Measurements from ENCODE around the gene C22orf15. TPM values are rescaled to one million over a fixed set of nuclear protein-coding genes. Genes with fewer than 3 reads are reported as not detected.
A peak's percentile ranks its signal among the peaks of the same experiment; 100 is the strongest.

The C22orf15 gene
- total RNA-seq, 1 donor from 2014 or later = not detected

DNA sequence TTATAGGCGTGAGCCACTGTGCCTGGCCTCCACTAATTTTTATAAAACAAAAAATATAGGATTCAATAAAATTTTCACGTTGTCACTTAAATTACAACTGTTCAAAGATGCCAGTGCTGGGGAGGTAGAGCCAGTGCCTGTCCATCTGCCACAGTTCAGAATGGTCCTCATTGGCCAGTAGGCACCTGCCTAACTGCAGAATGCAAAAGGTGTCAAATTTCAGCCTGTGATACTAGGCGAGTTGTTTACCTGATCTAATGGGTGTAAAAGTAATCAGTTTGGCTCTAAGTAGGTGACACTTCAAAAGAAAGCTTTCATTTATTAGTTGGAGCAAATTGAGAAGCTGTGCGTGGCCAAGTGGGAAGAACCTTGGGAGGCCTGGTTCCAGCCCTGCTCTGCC is 26.3 kb downstream of the C22orf15 start:
- DNase-seq = no peak

DNA sequence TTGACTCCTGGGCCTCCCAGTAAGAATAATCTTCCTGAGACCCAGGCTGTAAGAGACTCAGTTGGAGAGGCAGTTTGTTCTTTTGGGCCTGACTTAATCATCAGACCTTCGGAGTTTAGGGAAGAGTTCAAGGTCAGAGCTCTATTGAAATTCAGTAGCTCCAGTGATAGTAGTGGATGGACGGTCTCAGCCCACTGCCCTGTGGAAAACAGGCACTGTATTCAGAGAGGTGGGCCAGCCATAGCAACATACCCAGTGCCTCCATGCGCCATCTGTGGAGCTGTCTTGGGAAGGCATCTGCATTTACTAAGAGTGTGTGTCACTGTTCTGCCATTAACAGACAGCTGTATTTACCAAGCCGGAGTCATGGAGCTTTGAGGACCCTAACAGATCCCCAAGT is 26.8 kb downstream of the C22orf15 start:
- DNase-seq = no peak

DNA sequence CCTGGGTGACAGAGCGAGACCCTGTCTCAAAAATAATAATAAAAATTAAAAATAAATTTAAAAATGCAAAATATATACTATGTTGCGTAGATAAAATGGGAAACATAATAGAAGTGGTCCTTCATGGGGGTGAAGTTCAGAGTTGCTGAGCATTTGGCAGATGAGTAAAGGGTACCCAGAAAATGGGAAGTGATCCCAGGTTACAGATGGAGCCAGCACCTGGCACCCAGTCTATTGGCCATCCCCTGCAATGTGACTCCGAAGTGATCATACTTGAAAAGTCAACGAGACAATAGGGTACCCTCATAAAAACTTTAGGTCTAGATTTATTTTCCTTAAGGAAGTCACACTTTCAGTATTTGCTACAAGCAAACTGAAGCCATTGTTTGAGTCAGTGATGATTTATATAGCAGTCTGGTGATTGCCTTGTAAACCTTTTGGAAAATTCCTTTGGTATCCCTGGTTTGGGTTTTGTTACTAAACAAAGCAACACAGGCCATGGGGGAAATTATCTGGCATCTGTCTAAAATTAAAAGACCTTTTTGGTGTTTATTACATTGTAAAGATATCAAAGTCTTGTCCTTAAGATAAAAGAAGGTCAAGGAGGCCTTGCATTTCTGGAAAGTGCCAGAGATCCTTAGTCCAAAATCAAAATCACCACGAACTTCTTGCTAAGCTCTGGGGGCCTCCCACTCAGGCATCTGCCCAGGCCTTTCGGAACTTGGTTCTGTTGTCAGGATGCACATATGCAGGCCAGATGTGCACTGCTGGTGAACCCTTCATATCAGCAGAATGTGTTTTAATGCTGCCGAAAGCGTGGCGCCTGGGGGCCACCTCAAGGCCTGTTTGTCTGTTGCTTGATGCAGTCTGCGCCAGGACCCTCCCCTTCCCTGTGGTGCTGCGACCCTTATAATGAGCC is 28.3 kb downstream of the C22orf15 start:
- DNase-seq = peak; percentile 66

DNA sequence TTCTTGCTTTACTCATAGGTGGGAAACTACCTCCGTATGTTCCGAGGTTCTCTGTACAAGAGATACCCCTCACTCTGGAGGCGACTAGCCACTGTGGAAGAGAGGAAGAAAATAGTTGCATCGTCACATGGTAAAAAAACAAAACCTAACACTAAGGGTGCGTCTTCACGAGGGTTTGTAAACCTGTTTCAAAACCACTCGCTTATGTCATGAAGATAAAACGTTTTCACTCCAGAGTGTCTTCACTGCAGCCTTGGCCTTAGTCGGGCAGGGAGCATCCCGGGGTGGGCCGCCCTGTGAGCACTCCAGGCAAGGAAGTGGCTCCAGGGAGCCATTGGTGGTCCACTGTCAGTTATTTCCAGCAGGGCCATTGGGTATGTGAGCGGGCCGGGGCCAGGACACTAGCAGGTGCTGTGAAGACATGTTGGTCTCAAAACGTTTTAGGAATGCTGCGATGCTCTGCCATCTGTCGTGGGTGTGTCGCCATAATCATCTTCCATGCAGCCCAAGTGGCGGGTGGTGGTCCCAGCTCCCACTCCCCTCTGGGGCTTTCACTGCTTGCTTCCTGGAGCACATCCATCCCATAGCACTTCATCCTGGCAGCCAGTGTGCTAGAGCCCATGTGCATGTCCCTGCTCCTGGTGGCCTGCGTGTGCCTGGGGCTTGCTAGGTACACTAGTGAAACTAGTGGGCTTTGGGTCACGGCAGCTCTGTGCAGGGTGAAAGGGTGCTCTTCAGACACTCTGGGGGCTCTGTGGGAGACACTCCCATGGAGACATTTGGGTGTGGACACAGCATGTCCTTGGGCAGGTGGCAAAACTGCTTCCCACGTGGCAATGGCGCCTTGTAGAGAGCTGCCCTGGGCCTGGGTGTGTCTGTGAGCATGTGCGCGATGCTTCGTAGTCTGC is 29.2 kb downstream of the C22orf15 start:
- DNase-seq = no peak

DNA sequence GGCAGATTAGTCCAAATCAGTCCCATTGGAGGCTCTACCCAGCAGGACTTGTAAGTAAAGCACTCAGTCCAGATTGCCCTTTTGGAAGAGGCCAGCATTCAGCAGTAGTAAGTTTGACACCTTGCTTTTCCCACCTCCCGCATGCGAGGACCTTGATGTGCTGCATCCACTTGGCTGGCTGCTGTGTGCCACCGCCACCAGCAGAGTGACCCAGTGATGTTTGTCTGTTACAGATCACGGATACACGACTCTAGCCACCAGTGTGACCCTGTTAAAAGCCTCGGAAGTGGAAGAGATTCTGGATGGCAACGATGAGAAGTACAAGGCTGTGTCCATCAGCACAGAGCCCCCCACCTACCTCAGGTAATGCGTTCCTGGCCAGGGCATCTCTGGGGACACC is 30.5 kb downstream of the C22orf15 start:
- no peak for DNase-seq

DNA sequence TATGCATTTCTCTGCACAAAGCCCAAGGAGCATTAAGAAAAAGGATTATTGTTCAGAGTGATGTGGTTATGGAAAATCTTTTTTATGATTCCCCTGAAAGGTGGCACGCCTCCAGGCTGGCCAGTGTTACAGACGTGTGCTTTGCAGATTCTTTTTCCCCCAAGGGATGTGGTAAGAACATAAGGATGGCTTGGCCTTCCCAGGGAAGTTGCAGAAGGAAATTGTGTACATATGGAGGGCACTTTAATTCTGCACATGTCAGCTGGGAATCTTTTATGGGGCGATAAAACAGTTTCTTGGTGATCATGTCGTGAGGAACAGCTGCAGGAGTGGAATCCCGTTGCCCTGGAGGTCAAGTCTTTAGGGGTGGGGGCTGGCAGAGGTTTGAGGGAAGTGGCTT is 33.7 kb downstream of the C22orf15 start:
- DNase-seq = peak; percentile 50

DNA sequence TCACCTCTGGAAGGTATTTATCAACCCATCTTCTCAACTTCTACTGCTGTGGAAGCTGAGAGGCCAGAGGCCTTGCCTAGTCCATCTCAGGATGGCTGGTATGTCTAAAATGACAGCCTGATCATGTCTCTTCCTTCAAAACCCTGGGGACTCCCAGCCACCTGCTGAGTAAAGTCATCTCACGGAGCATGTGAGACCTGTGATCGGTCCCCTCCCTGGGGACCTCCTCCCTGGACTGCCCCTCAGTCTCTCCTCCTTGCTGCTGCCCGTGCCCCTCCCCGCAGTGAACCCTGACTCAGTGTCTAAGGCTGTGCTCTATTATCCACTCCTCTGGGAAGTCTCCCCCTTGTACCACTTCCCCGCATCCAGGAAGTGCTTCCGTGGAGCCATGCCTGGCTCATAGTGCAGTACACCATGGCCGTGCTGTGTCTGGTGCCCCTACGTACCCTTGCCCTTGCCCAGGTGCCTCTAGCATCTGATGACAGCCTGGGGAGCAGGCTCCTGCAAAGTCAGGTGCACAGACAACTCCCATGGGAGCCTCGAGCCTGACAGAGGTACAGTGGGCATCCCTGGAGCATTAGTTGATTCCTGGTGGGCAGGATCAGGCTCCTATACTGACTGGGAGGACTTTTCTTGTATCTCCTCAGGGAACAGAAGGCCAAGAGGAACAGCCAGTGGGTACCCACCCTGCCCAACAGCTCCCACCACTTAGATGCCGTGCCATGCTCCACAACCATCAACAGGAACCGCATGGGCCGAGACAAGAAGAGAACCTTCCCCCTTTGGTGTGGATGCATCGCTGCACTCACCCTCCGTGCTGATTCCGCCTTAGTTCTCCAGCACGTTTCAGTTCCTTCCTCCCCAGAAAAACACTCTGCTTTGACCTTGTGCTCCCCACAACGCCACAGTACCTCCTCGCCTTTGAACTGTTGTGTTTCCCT is 37.8 kb downstream of the C22orf15 start:
- DNase-seq = no peak

DNA sequence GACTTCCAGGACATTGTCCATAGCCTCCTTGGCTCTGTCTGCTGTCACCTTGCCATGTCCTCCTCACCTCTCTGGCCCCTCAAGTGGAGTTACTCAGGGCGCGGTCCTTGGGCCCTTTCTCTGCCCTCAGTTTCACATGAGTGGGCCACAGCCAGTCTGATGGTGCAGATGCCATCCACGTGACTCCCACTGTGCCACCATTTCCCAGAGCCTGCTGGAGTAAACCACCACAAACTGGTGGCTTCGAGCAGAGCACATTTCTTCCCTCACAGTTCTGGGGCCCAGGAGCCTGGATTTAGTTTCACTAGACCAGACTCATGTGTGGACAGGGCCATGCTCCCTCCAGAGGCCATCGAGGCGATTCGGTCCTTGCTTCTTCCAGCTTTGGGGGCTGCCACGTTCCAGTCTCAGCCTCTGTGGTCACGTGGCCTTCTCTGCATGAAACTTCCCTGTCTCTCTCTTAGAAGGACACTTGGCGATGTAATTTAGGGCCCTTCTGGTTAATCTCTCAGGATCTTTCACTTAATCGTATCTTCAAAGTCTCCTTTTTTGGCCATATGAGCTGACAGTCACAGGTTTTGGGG is 38.5 kb downstream of the C22orf15 start:
- DNase-seq = no peak

DNA sequence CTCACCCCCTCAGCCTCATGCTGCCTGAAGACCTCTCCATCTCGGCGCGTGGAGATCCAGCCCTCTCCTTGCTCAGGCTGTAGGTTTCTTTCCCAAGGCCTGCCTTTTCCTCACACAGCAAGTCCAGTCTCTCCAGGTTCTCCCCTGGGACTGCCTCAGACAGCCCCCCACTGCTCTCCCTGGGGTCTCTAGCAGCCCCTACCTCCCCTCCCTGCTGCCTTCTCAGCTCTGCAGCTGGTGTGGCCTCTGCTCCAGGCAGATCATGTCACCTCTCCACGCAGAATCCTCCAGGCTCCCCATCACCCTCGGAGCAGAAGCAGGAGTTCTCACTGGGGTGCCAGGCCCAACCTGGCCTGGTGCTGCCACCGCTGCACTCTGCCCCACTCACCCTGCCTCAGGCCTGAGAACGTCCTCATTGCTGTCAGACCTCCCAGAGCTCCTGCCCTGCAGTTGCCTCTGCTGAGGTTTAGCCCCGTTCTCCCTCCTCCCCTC is 39.1 kb downstream of the C22orf15 start:
- no peak for DNase-seq

DNA sequence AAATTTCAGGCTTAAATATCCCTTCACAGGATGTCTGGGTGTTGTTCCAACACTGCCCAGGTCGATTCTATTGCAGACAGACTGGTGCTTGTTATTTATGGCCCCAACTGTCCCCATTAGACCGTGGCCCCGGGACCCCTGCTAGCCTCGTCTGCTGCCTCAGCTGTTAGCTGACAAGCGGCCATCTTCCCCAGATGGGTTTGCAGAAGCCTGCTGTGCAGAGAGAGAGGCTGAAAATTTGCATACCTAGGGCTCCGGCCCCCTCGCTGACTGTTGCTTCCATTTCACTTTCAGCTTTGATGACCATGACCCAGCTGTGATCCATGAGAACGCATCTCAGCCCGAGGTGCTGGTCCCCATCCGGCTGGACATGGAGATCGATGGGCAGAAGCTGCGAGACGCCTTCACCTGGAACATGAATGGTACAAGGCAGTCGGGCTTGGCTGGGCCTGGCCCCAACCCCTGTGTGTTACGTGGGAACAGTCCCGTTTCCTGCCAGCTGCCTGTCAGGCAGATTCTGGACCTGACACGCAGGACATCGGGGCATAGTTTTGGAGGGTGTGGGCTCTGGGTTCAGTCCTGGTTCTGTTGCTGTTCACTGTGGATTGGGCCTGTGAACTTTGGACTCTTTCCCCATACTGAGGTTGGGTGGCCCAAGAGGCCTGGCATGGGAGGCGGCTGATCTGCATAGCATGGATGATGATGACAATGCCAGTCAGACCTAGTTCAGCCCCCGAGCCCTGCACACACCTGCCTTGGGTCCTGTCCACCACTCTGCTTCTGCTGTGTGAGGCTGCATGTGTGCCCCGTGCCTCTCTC is 40.4 kb downstream of the C22orf15 start:
- no peak for DNase-seq

DNA sequence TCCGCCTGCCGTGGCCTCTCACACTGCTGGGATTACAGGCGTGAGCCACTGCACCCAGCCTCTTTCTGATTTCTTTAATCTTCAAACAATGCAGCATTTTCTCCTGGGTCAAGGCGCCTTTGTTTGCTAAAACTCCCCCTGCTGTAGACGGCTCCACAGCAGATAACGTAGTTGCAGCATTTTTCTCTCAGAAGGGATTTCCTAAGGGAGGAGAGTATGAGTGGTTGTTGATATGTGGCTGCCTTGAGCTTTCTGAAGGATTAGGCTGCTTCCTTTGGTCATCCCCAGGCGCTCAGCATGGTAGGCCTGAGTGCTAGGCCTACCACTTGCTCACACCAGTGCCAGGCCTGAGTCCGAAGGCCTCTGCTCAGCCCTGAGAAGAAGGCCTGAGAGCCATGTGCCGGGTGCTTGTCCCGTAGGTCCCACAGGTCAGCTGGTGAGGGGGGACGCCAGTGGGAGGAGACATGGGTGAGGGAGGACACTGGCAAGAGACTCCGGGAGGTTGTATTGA is 42.0 kb downstream of the C22orf15 start:
- DNase-seq = no peak

DNA sequence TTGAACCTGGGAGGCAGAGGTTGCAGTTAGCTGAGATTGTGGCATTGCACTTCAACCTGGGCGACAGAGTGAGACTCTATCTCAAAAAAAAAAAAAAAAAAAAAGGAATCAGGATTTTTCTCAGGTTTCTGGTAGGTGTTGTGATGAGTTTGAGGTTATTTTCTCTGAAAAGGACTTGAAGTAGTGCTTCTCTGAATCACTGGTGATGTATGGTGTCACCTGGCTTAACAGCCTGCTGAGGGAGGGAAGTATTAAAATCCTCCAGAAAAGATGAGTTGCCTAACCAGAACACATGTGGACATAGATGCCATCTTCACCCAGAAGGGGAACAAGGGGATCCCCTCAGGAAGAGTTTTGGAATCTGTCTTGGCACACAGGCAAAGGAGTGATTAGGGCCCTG is 44.0 kb downstream of the C22orf15 start:
- no peak for DNase-seq

DNA sequence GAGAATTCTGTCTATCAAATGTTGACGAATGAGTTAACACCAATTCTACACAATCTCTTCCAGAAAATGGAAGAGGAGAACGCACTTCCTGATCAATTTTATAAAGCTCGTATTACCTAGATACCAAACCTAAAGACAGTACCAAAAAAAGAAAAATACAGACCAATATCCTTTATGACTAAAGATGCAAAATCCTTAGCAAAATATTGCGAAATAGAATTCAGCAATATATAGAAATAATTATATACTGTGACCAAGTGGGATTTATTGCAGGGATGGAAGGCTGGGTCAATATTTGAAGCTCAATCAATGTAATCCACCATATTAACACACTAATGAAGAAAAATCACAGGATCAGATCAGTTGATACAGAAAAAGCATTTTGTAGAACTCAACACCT is 49.6 kb downstream of the C22orf15 start:
- no peak for DNase-seq

Other genes starting within 250 kb of the C22orf15 start
- gene IGLL1, start 182.7 kb upstream of the C22orf15 start, total RNA-seq = 1.5 TPM
- gene DRICH1, start 130.7 kb upstream of the C22orf15 start, total RNA-seq = 0.41 TPM
- not detected for gene RGL4, start 72.0 kb upstream of the C22orf15 start, total RNA-seq
- gene ZNF70, start 11.9 kb upstream of the C22orf15 start, total RNA-seq = 4.6 TPM
- 1.7 TPM for gene VPREB3, start 8.6 kb upstream of the C22orf15 start, total RNA-seq
- gene CHCHD10, start 5.0 kb downstream of the C22orf15 start, total RNA-seq = 6.4 TPM
- 10.8 TPM for gene MMP11, start 9.9 kb downstream of the C22orf15 start, total RNA-seq
- 22.1 TPM for gene SMARCB1, start 24.0 kb downstream of the C22orf15 start, total RNA-seq
- 0.10 TPM for gene DERL3, start 76.0 kb downstream of the C22orf15 start, total RNA-seq
- gene SLC2A11, start 94.9 kb downstream of the C22orf15 start, total RNA-seq = 8.2 TPM
- gene MIF, start 131.4 kb downstream of the C22orf15 start, total RNA-seq = 74.0 TPM
- gene GSTT2B, start 198.2 kb downstream of the C22orf15 start, total RNA-seq = 5.8 TPM
- not detected for gene DDTL, start 203.9 kb downstream of the C22orf15 start, total RNA-seq
- 72.2 TPM for gene DDT, start 211.5 kb downstream of the C22orf15 start, total RNA-seq
- not detected for gene GSTT2, start 217.1 kb downstream of the C22orf15 start, total RNA-seq
- gene GSTT4, start 242.5 kb downstream of the C22orf15 start, total RNA-seq = not detected
- 42.3 TPM for gene CABIN1, start 248.3 kb downstream of the C22orf15 start, total RNA-seq

Measured in tongue (tissue), 2 donors.